GM19468 (cell line): ENCODE measurements around the gene NOMO2.
"Not testable (repeated sequence)": the region's sequence is repeated elsewhere in the genome, so short reads cannot be mapped to it uniquely, and the experiment has no call there.

Experiments
- ATAC-seq: cut with Tn5 transposase; IDR thresholded peaks from one replicate; pipeline ENCODE4 v1.9.1; 2021; ENCODE audit warnings: mild to moderate bottlenecking, moderate library complexity, moderate number of reproducible peaks; ENCODE audit not compliant: unreplicated experiment; ENCODE audit errors: extremely low read depth

The NOMO2 gene

DNA sequence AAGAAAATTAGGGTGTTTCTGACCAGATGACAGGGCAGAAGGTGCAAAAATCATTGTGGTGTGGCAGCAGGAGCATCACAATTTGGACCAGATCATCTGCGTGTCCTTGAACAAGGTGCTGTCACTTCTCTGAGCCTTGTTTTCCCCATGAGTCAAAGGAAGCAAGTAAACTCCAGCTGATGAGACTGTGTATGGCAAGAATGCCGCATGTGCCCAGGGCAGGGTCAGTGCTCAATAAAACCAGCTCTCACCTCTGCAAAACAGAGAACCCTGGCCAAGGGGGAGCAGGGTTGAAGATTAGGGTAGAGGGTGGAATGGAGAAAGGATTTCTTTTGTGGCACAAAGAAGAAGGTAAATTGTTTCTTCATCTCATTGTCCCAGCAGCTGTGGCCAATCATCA lies 17.4 kb upstream of the NOMO2 start:
- not testable (repeated sequence) for ATAC-seq

DNA sequence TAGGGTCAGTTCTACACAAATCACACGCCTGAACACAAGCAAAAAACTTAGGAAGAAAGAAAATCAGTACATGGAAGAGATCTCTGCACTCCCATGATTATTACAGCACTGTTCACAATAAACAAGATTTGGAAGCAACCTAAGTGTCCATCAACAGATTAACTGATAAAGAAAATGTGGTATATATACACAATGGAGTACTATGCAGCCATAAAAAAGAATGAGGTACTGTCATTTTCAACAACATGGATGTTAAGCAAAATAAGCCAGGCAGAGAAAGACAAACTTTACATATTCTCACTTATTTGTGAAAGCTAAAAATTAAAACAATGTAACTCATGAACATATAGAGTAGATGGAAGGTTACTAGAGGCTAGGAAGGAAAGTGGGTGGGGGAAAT lies 16.0 kb upstream of the NOMO2 start:
- ATAC-seq, result not testable (repeated sequence)

- ATAC-seq, result not testable (repeated sequence)
Observed at GRCh38 chr16:18575945-18576344, 14.0 kb upstream of the NOMO2 start.

- ATAC-seq, result not testable (repeated sequence)
Observed at GRCh38 chr16:18575298-18575917, 13.5 kb upstream of the NOMO2 start.

DNA sequence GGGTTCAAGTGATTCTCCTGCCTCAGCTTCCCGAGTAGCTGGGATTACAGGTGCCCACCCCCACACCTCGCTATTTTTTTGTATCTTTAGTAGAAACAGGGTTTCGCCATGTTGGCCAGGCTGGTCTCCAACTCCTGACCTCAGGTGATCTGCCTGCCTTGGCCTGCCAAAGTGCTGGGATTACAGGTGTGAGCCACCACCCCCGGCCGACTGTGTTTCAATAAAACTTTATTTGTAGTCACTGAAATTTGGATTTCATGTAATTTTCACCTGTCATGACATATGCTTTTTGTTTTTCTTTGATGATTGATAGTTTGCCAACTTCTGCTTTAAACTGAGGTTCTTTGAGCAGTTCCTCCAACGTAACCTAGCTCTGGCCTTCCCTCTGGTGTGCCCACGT lies 12.0 kb upstream of the NOMO2 start:
- not testable (repeated sequence) for ATAC-seq

GRCh38 chr16:18572973-18573372 lies 11.1 kb upstream of the NOMO2 start:
- not testable (repeated sequence) for ATAC-seq

- ATAC-seq, result not testable (repeated sequence)
Observed at GRCh38 chr16:18571307-18571850, 9.5 kb upstream of the NOMO2 start.

DNA sequence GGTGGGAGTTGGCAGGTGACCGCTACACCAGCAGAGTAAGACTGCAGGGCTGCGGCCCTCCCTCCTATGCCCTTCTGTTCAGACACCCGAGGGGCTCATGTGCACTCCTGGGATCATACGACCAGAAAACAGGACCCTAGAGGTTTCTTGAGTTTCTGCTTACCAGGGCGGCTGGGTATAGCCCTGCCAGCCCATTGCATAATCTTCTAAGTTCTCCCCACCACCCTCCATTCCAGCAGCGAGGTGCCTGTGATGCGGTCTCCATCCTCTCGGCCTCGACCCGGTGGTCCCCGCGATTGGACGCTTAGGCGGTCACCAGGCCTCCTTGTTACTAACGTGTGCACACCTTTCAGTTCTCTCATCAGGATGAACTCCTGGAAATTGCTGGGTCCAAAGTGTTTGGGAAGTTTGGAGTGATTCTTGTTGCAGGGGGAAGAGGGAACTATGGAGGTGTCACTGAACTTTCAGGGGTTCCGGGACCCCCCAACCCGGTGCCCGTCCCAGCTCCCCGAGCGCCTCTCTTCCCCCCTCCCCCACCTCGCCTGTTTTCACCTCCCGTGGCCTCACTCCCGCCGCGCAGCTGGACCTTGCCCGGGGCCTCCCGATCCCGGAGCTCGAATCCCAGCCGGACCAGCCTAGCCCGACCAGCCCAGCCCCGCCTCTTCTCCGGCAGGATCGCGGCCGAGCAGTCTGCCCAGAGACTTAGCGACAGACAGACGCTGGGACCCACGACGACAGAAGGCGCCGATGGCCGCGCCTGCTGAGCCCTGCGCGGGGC lies 8.8 kb upstream of the NOMO2 start:
- ATAC-seq, result not testable (repeated sequence)

- ATAC-seq, result not testable (repeated sequence)
Observed at GRCh38 chr16:18560416-18561220, 1.3 kb downstream of the NOMO2 start.

GRCh38 chr16:18553671-18554070 lies 8.2 kb downstream of the NOMO2 start:
- not testable (repeated sequence) for ATAC-seq

DNA sequence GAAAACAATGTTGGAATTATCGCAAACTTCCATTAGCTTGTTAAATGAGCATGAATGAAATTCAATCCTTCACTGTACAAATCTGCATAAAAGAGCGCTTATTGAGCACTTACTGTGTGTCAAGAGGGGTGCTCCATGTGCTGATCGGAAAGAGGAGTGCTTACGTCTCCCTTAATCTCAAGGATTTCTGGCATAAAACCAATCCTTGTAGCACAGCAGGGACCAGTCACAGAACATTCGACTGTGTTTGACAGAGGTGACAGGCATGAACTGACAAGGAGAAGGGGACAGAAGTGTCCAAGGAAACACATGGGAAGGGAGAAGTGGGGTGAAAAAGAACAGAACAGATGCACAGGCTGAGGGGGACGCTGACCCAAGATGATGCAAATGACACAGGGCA lies 14.5 kb downstream of the NOMO2 start:
- ATAC-seq, result not testable (repeated sequence)

DNA sequence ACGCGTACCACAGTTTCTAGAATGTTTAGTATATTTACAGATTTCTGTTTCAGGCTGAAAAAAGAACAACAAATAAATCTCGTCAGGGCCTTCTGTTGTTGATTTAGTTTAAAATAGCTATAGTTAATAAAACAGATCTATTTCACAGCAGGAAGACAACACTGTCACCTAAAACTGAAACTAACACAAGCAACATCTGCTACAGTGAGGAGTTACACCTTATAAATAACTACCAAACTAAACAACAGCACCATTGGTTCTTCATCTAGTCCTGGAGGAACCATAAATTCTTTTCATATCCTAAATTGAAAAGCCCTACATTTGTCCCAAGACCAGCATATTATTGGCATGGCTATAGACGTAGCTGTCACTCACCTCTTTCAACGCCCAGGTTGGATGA lies 15.0 kb downstream of the NOMO2 start:
- not testable (repeated sequence) for ATAC-seq

DNA sequence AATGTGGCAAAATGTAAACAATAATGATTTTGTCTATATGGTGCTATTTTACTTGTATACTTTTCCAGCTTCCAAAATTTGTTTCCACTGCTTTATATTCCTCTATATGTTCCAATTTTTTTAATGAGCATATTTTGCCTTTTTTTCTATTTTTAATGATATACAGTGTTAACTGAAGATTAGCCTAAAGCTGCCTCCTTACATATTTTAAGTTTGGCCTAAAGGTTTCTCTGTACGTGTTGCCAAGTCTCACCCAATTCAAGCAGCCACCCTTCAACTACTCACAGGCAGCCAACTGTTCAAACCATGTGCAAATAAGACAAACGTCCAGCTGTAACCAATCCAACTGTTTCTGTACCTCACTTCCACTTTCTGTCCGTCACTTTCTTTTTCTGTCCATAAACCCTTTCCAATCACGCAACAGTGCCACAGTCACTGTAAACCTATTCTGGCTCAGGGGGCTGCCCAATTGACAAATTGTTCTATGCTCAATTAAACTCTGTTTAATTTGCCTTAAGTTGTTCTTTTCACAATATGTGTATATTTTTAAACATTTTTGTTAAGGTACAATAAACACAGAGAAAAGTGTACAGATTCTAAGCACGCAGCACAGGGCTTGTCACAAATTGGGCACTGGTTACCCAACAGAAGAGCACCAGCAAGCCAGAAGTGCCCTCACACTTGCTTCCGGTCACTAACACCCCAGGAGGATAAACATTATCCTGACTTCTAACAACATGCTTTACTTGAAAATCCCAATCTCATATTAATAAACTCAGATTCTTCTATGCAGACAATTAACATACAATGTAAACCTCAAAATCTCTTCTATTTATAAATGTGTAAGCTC lies 17.4 kb downstream of the NOMO2 start:
- ATAC-seq, result peak; percentile 33

- not testable (repeated sequence) for ATAC-seq
Observed at GRCh38 chr16:18541912-18542311, 20.0 kb downstream of the NOMO2 start.

DNA sequence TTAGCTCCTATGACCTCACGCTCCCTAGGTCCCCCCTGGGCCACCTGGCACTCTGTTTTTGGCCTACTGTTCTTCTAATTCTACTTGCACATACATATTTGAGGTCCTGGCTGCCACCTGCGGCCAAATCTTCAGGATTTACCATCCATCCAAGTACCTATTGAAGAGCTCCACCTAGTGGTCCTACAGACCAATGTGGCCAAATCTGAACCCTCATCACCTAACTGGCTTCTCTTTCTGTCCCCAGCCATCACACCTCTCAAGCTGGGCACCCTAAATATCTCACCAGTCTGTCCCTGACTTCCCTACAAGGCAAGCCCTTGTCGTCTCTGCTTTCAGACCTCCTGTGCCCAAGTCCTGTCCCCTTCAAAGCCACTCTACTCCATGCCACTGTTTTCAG lies 24.9 kb downstream of the NOMO2 start:
- ATAC-seq, result not testable (repeated sequence)

- not testable (repeated sequence) for ATAC-seq
Observed at GRCh38 chr16:18535519-18536168, 26.3 kb downstream of the NOMO2 start.

DNA sequence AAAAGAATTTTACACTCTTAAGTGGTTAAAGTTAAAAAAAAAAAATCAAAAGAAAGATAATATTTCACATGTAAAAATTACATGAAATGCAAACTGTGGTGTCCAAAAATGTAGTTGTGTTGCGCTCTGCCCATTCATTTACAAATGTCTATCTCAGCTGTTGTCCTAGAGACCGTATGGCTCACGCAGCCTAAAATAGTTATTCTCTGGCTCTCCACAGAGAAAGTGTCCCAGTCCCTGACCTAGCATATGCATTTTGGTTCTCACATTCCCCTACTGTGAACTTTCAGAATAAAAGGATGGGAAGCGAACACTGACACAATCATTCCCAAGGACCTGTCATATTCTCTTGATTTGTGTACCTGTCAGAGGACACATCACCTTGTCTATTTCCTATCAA lies 27.6 kb downstream of the NOMO2 start:
- ATAC-seq, result not testable (repeated sequence)

DNA sequence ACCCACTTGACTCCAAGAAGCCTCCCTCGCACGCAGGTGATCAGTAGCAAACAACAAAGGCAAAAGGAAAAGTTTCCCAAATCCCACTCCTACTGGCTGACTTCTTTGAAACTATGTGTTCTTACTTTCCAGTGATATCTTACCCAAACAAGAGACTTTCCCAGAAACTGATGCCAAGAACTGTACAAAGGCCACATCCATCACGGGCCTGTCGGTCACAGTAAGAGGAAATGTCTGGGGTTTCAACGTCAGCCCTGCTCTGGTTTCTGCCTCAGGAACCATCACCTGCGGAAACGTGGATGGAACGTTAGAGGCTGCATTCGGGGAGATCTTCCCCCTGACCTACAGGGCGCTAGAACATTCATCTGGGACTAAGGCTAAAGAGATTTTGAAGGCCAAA lies 30.6 kb downstream of the NOMO2 start:
- not testable (repeated sequence) for ATAC-seq

DNA sequence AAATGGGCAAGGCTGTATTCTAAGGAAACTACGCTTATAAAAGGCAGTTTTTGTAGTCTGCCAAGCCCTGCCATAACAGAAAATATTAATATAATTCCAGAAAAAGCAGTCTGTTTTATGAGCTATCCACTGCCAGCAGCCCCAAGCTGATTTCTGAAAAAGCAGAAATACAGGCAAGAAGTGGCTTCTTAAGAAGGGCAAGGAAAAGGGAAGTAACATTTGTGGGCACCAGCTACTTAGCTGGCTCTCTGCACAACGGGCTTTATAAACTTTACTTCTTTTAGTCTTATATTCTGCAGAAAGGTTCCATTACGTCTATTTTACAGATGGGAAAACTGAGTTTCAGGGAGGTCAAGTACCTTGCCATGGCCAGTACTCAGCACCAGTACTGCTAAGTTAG lies 31.6 kb downstream of the NOMO2 start:
- not testable (repeated sequence) for ATAC-seq
